B cell (primary cell): Measurements from ENCODE around the gene RASGEF1C.

Experiments used
- EZH2 ChIP-seq: IDR thresholded peaks from 2 replicates; pipeline ENCODE4 v1.6.1; 2012; ENCODE audit warnings: borderline replicate concordance, low read depth, mild to moderate bottlenecking, moderate library complexity, low read length; ENCODE audit not compliant: insufficient read depth, poor library complexity, severe bottlenecking
- TF ChIP-seq, protein P1 (sequence below): fragments of 200-600 bp; IDR thresholded peaks from one replicate; pipeline ENCODE4 v1.8.0; 2022; ENCODE audit warnings: antibody characterized with exemption, mild to moderate bottlenecking

DNA sequence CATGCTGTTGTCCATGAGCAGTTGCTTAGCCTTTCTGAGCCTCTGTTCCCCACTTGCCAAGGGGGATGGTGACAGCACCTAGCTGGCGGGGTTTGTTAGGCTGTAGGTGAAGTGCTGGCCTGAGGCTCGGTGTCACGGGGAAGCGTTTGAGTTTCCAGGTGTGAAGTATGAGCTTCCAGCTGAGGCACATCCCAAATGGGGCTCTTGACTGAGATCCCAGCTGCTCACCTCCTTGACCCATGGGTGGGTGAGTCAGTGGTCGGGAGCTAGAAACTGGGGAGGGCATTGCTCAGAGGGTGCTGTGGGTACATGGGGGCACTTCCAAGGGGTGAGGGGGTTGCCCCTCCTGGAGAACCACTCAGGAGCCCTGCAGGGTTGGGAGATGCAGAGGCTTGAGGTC is 111.1 kb downstream of the RASGEF1C start:
- TF ChIP-seq, protein P1, sequence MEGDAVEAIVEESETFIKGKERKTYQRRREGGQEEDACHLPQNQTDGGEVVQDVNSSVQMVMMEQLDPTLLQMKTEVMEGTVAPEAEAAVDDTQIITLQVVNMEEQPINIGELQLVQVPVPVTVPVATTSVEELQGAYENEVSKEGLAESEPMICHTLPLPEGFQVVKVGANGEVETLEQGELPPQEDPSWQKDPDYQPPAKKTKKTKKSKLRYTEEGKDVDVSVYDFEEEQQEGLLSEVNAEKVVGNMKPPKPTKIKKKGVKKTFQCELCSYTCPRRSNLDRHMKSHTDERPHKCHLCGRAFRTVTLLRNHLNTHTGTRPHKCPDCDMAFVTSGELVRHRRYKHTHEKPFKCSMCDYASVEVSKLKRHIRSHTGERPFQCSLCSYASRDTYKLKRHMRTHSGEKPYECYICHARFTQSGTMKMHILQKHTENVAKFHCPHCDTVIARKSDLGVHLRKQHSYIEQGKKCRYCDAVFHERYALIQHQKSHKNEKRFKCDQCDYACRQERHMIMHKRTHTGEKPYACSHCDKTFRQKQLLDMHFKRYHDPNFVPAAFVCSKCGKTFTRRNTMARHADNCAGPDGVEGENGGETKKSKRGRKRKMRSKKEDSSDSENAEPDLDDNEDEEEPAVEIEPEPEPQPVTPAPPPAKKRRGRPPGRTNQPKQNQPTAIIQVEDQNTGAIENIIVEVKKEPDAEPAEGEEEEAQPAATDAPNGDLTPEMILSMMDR: no peak
- TF ChIP-seq EZH2: no peak
